GM10266 (cell line): ENCODE data around the gene LOC101059915.
"Not testable (repeated sequence)": the region's sequence is repeated elsewhere in the genome, so short reads cannot be mapped to it uniquely, and the experiment has no call there.

Experiments
- DNase-seq: peaks from one replicate; pipeline ENCODE4 v3.0.0; 2012; ENCODE audit errors: extremely low spot score
- CTCF ChIP-seq: IDR thresholded peaks from 2 replicates; pipeline ENCODE4 v1.5.1; 2012; ENCODE audit warnings: mild to moderate bottlenecking, low read depth; ENCODE audit not compliant: control insufficient read depth, insufficient read depth; ENCODE audit errors: missing control alignments

The LOC101059915 gene

GRCh38 chrX:71669492-71669891 lies 2.1 kb downstream of the LOC101059915 start:
- no peak for TF ChIP-seq CTCF
- no peak for DNase-seq

GRCh38 chrX:71669947-71670346 lies 2.6 kb downstream of the LOC101059915 start:
- peak; percentile 44 for TF ChIP-seq CTCF
- not testable (repeated sequence) for DNase-seq

GRCh38 chrX:71671043-71671780 lies 3.9 kb downstream of the LOC101059915 start:
- no peak for DNase-seq
- TF ChIP-seq CTCF: no peak

GRCh38 chrX:71671938-71672337 lies 4.6 kb downstream of the LOC101059915 start:
- no peak for DNase-seq
- TF ChIP-seq CTCF: no peak

GRCh38 chrX:71675636-71676035 lies 8.3 kb downstream of the LOC101059915 start:
- DNase-seq: not testable (repeated sequence)

- not testable (repeated sequence) for DNase-seq
Observed at GRCh38 chrX:71676068-71676795, 8.9 kb downstream of the LOC101059915 start.

GRCh38 chrX:71677195-71677594 lies 9.8 kb downstream of the LOC101059915 start:
- not testable (repeated sequence) for DNase-seq

- no peak for DNase-seq
- TF ChIP-seq CTCF: no peak
Observed at GRCh38 chrX:71679575-71680207, 12.3 kb downstream of the LOC101059915 start.

- not testable (repeated sequence) for DNase-seq
Observed at GRCh38 chrX:71696641-71697465, 29.5 kb downstream of the LOC101059915 start.

- not testable (repeated sequence) for DNase-seq
Observed at GRCh38 chrX:71697466-71698298, 30.3 kb downstream of the LOC101059915 start.

- not testable (repeated sequence) for DNase-seq
Observed at GRCh38 chrX:71698299-71699022, 31.1 kb downstream of the LOC101059915 start.

GRCh38 chrX:71699023-71699344 lies 31.6 kb downstream of the LOC101059915 start:
- not testable (repeated sequence) for DNase-seq
